A172 (cell line): Measurements from ENCODE around the gene ZNF880. TPM values are rescaled to one million over a fixed set of nuclear protein-coding genes. Genes with fewer than 3 reads are reported as not detected.

Experiments
- total RNA-seq: library from RNA; depleted of rRNA; stranded (reverse); fragments of >200 nt; shearing (Covaris generic); gene quantifications from 2 replicates; pipeline ENCODE4 v1.2.3, GENCODE V29; 2014; rRNA removed

ZNF880 gene
- total RNA-seq, 1 experiment from 2014 or later = 0.22 TPM

Other genes with a start within 250 kb of the ZNF880 start
- gene ZNF616, start 230.0 kb upstream of the ZNF880 start, total RNA-seq = 6.1 and 17.5 TPM in 2 replicates
- 7.0 and 32.6 TPM in 2 replicates for gene ZNF836, start 198.3 kb upstream of the ZNF880 start, total RNA-seq
- 301 and 306 TPM in 2 replicates for gene PPP2R1A, start 179.9 kb upstream of the ZNF880 start, total RNA-seq
- gene ZNF766, start 100.3 kb upstream of the ZNF880 start, total RNA-seq = 12.7 and 14.6 TPM in 2 replicates
- 11.3 and 12.6 TPM in 2 replicates for gene ZNF480, start 72.8 kb upstream of the ZNF880 start, total RNA-seq
- gene ZNF610, start 33.7 kb upstream of the ZNF880 start, total RNA-seq = 1.3 and 1.4 TPM in 2 replicates
- 0.43 and 8.6 TPM in 2 replicates for gene ZNF528, start 27.9 kb downstream of the ZNF880 start, total RNA-seq
- not detected in 2 replicates for gene ZNF534, start 59.2 kb downstream of the ZNF880 start, total RNA-seq
- gene ZNF578, start 83.6 kb downstream of the ZNF880 start, total RNA-seq = not detected in 2 replicates
- gene ZNF808, start 157.7 kb downstream of the ZNF880 start, total RNA-seq = 2.2 and 2.5 TPM in 2 replicates
- gene ZNF701, start 200.4 kb downstream of the ZNF880 start, total RNA-seq = 4.9 and 6.3 TPM in 2 replicates